Measurements from ENCODE around the gene NAT9. TPM values are rescaled to one million over a fixed set of nuclear protein-coding genes. Genes with fewer than 3 reads are reported as not detected.

NAT9 gene
- total RNA-seq, 4 donors from 2014 or later, result 15.1 to 35.9 (median 24.2) TPM

- ATAC-seq (ENCODE audit: low FRiP score) (no peak), DNase-seq (ENCODE audit: low spot score) (no peak)
- TF ChIP-seq, protein P1, sequence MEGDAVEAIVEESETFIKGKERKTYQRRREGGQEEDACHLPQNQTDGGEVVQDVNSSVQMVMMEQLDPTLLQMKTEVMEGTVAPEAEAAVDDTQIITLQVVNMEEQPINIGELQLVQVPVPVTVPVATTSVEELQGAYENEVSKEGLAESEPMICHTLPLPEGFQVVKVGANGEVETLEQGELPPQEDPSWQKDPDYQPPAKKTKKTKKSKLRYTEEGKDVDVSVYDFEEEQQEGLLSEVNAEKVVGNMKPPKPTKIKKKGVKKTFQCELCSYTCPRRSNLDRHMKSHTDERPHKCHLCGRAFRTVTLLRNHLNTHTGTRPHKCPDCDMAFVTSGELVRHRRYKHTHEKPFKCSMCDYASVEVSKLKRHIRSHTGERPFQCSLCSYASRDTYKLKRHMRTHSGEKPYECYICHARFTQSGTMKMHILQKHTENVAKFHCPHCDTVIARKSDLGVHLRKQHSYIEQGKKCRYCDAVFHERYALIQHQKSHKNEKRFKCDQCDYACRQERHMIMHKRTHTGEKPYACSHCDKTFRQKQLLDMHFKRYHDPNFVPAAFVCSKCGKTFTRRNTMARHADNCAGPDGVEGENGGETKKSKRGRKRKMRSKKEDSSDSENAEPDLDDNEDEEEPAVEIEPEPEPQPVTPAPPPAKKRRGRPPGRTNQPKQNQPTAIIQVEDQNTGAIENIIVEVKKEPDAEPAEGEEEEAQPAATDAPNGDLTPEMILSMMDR (IDR thresholded peaks at IDR 0.05), result no peak
These were observed 2.7 kb downstream of the NAT9 start for GRCh38 chr17:74773414-74773813.

DNA sequence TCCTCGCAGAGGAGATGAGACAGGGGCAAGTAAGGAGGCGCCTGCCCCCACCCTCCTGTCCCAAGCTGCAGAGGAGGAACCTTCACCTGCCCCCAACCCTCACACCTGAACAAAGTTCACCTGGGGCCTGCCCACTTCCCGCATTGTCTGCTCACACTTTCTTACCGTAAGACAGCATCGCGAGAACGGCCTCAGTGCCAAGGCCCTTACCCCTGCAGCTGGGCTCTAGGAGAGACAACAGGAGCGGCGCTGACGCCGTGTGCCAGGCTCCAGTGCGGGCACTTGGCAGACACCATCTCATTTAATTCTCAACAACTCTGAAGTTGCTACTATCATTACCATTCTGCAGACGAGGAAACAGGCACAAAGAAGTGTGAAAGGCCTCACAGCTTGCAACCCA, 4.1 kb downstream of the NAT9 start:
- TF ChIP-seq, protein P1 (IDR thresholded peaks at IDR 0.05), result no peak
- DNase-seq (ENCODE audit: low spot score) (no peak), ATAC-seq (ENCODE audit: low FRiP score) (no peak)

GRCh38 chr17:74771319-74771914, 4.7 kb downstream of the NAT9 start:
- DNase-seq (ENCODE audit: low spot score) (no peak), ATAC-seq (ENCODE audit: low FRiP score) (no peak)
- TF ChIP-seq, protein P1 (IDR thresholded peaks at IDR 0.05), result no peak

DNA sequence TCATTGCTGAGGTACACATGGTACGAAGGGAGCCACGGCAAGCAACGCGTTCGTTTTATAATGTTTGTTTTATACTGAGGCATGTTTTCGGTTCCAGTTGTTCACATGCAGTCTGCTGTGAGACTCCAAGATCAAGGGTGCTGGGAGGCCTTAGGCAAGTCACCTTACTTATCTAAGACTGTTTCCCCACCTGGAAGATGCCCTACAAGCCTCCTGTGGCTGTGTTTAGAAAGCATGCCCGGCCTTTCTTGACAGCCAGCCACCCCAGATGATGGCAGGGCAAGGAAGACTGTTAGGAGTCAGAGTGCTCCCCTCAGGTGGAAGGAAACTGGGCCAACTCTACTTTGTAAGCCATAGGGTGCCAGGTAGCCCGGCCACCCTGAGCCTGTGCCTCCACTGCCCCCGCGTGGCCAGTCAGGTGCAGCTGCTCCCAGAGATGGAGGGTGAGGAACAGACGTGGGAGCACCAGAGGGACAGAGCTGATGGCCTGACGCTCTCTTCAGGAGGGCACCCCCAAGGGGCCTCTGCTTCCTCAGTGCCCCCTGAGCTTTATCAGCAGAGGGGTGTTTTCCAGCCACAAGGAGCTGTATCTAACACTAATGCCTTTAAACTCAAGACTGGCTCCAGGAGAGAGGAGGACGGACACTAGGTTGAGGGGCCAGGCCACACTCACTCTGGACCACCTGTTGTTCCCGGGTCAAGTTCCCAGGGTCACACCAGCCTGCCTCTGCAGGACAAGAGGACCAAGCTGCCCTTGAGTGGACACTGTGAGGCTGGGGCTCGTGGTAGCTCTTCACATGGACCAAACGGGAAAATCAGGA, 5.4 kb downstream of the NAT9 start:
- DNase-seq (ENCODE audit: low spot score) (peak; percentile 42), ATAC-seq (ENCODE audit: low FRiP score) (no peak)

GRCh38 chr17:74769856-74770497, 6.2 kb downstream of the NAT9 start:
- no peak for ATAC-seq (ENCODE audit: low FRiP score)
- TF ChIP-seq, protein P1 (IDR thresholded peaks at IDR 0.05), result no peak

More for the DNA sequence above, 5.4 kb downstream of the NAT9 start:
- TF ChIP-seq, protein P1 (IDR thresholded peaks at IDR 0.05), result peak in 1 of 3 donors; percentile 32

DNA sequence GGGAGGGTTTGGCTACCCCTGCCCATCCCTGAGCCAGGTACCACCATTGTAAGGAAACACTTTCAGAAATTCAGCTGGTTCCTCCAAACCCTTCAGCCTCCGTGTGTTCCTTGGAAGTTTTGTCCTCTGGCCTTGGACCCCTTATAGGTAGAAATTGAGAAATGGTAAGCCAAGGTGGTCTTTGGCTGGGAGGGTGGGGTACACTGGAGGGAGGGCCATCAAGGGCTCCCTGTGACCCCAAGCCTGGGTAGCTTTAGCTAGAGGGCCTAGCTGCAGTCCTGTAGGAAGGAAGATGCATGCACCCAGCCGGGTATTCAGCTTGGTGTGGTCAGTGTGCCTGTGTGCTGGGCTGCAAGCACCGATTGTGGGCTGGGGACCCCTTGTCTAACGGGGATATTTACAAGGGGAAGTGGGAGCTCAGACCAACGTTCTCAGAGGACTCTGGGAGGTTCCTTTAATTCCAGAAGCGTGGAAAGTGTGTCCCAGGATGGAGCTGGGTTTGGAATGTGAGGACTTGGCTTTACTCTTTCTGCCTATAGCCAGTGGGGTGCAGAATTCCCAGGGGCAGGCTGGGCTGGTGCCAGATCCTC, 6.8 kb downstream of the NAT9 start:
- no peak for ATAC-seq (ENCODE audit: low FRiP score)
- no peak for DNase-seq (ENCODE audit: low spot score)
- TF ChIP-seq, protein P1 (IDR thresholded peaks at IDR 0.05), result no peak

More at GRCh38 chr17:74769856-74770497, 6.2 kb downstream of the NAT9 start:
- no peak for DNase-seq (ENCODE audit: low spot score)
